ENCODE results near the gene FHIT.

FHIT gene

DNA sequence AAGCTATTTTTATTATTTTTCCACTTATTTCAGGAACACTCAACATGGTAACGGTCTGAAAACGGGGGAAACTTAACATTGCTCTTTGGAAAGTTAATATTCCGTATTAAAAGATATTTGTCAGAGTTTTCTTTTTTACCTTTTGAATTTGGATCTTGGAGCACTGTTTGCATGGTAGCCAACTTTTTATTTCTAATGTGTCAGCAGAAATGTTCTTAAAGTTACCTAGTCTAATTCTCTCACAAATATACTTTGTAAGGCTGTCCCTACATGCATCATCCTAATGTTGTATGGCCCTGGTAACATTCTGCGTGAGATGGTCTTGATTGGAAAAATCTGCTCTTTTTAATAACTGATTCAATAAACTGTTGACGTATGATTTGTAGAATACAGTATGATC is 719.5 kb downstream of the FHIT start:
- no peak for DNase-seq

DNA sequence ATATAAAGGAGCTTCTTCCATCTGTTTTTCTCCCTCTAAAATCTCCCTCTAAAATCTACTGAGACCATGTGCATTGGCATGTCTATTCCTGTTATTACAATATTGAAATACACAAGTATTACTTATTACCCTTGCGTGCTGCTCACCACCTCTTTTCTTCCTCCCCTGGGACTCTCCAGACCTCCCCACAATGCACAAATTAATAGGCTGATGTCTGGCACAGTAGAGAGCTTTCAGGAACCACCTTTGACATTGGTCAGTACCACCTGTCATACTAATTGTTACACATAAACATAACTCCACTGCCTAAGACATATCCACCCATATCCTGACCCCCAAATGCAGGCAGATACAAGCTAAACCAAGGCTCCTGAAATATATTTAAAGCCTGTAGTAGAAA is 722.6 kb downstream of the FHIT start:
- DNase-seq = no peak

DNA sequence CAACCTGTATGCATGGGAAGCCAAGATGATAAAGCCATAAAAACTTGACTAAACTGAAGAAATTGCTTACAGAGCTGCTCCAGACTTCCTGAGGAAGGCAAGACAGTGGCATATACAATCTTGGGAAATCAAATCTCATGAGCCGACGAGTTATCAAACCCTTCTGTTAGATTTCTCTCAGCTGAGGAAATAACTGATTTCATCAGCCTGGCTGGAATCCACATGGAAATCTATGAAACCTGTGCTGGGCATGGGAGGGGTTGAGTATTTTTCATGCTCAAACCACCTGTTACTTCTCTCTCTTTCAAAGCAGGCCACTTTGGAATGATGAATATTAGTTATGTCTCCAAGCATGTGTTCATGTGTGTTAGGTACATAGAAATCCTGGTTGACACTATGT is 727.7 kb downstream of the FHIT start:
- no peak for DNase-seq

- DNase-seq = no peak
These were observed 734.1 kb downstream of the FHIT start for GRCh38 chr3:60517134-60517533.

DNA sequence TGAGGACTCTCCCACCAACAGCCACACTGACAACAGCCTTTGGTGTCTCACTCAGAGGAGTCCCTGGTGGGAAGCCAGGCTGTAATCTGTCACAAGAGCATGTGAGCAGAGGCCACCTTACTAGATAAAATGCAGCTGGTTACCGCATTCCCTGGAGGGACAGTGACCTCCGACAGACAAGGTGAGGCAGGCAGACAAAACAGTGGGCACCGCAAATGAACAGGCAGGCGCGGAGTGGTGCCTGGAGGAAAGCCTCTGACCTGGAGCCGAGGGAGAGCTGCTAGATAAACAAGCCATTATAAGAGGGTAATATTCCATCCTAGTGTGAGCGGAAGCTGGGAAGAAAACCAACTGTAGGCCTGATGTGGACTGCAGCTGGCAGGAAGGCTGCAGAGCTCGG is 736.4 kb downstream of the FHIT start:
- DNase-seq = no peak

GRCh38 chr3:60514085-60514649 is 737.1 kb downstream of the FHIT start:
- no peak for DNase-seq

DNA sequence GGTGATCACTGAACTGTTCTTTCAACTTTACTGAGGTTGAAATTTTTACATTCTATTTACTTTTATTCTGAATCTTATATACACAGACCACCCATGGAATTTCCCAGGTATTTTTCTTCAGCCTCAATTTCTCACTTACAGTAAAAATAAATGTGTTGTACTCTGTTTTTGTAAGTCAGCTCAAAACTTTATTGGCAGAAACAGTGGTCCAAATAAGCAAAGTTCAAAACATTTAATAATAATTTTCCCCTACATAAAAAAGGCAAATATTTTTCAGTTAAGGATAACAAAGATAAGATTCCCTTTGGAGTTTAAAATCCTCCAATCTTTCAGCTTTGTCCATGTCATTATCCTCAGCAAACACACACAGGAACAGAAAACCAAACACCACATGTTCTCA is 738.0 kb downstream of the FHIT start:
- no peak for DNase-seq

DNA sequence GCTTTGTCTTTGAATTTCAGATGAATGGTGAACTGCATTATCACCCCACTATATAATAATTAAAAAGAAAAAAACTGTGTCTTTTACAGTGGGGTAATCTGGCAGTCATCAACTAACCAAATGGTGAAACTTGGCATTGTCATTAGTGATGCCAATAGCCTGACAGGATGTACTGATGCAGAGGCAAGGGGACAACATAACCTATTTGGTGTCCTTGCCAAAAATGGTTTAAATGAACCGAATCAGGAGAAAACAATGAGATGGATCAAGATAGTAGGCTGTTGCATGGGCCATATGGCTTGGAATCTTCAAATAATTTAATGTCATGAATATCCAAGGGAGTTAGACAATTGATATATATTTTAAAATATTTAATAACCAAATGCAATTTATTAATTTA is 738.7 kb downstream of the FHIT start:
- DNase-seq = no peak

GRCh38 chr3:60509471-60509870 is 741.8 kb downstream of the FHIT start:
- no peak for DNase-seq

DNA sequence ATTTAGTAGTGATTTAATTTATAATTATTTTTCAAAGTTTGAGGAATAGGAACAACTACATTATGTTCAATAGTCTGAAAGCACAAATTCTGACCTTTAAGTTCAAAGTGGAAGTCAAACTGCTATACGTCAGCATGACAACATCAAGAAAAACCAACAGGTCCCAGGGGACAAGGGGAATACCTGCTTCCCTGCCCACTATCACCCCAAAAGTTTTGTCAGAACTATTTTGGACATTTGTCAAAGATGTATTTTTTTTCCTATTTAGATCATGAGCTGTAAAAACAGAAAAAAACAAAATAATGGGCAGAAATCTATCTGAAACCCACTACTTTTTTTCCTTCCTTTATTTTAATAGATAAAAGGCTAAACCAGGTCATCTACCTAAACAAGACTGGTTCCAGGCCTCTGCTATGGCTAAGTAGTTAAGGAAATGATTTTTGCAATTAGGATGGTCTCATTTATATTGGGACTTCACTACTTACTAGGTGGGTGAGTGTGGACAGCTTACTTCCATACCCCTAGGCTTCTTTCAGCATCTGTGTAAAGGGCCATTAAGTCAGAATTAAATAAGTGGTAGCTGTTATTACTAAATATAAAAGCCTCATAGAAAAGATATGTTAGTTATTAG is 746.3 kb downstream of the FHIT start:
- no peak for DNase-seq

DNA sequence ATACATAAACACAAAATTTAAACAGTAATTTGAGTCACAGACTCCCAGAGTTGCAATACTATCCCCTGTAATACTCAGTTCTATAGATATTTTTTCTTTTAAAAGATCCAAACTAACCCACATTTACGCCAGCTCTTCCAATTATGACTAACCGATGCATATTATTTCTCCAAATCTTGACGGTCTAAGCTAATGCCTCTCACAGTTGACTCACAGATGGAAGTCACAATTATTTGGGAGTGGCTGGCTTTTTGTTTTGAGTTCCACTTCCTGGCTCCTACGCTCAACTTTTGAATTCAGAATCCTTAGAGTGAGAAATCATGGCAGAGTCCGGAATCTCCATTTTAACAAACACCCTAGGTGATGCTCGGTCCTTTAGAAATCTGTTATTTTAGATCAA is 749.9 kb downstream of the FHIT start:
- no peak for DNase-seq

DNA sequence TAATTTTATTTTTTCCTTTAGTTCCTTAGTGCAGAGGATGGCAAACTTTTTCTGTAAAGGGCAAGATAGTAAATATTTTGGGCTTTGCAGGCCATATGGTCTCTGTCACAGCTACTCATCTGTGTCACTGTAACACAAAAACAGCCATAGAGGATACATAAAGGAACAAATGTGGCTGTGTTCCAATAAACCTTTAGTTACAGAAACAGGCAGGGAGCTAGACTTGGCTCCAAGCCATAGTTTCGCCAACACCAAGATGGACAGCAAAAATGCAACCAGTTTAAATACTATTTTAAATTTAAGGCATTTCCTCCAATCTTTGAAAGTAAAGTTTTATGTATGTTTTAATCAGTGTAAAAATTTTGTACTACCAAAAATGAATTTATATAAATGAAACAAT is 753.4 kb downstream of the FHIT start:
- DNase-seq = peak; percentile 12

GRCh38 chr3:60490992-60491391 is 760.3 kb downstream of the FHIT start:
- no peak for DNase-seq

GRCh38 chr3:60475096-60475495 is 776.2 kb downstream of the FHIT start:
- no peak for DNase-seq

GRCh38 chr3:60469481-60469880 is 781.8 kb downstream of the FHIT start:
- no peak for DNase-seq

DNA sequence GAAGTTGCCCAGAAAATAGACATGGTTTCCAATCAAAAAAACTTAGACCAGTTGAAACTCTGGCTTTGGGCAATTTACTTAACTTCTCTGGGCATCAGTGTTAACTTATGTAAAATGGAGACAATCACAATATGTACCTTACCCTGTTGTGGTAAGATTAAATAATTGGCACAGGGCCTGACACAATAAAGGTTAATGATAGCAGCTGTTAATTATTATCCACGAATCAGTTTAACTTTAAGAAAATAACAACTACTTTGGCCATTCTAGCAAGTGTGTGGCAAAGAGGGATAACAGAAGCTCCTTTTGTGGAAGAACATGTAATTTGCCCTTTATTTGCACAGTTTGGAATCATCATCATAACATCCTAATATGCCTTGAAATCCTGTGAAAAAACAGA is 787.6 kb downstream of the FHIT start:
- no peak for DNase-seq

GRCh38 chr3:60461267-60461666 is 790.0 kb downstream of the FHIT start:
- no peak for DNase-seq

DNA sequence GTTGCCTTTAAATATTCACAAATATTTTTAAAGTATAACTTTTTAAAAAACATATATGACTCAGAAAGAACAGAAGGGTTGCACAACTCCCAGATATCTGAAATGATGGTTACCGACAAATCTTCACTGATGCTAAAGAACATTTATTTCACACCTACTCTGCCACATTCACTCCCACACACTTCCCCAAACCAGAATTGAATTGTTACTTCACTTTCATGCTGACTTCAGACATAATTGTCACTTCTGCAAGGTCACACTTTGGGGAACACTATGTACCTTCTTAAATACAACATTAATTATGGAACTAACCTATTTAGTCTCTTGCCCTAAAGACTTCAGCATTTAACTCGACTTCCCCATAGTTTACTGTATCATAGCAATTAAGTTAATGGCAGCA is 795.1 kb downstream of the FHIT start:
- no peak for DNase-seq

- no peak for DNase-seq
These were observed 797.9 kb downstream of the FHIT start for GRCh38 chr3:60453326-60453725.

- DNase-seq = no peak
These were observed 802.6 kb downstream of the FHIT start for GRCh38 chr3:60448696-60449095.

GRCh38 chr3:60445446-60445845 is 805.8 kb downstream of the FHIT start:
- DNase-seq = no peak

GRCh38 chr3:60444898-60445437 is 806.3 kb downstream of the FHIT start:
- no peak for DNase-seq

DNA sequence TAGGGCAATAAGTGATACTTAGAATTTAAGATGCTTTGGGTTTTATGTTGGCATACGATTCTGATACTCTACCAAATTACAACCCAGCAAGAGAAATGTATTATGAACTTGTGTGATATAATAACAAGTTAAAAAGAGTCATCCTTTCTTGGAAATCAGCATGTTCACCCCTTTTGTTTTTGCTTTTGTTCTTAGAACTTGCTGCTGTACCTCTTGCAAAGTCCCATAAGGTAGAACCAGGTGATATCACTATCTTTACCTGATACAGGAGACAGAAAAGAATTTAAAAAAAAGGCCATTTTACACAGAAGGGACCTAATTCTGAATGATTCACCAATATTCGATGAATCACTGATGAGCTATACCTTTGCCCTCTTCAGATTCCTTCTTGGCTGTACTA is 810.4 kb downstream of the FHIT start:
- DNase-seq = no peak

- no peak for DNase-seq
These were observed 815.2 kb downstream of the FHIT start for GRCh38 chr3:60435941-60436650.

Data from NCI-H1694 (cell line).